ENCODE measurements around the gene DMRTC1.
"Not testable (repeated sequence)": the region's sequence is repeated elsewhere in the genome, so short reads cannot be mapped to it uniquely, and the experiment has no call there.

The DMRTC1 gene, protein sequence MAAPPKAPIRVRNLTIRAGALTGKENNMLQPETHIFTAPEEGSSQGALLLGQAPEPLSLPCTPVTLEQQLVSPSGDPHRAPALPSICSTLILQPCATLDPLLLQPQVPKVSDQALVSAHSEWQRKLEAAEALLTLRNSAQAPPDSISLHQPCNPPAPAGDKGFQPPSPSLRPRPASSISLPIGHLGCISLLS
- total RNA-seq: 0 reads per million in 17 experiments

GRCh38 chrX:72943819-72944169 is at the start of gene DMRTC1:
DMRTC1 (minus strand) TSS chrX:72943837; CDS start chrX:72875694, 68,143 bp downstream.
- not testable (repeated sequence) for DNase-seq

- not testable (repeated sequence) for DNase-seq
These were observed 37.3 kb upstream of the DMRTC1 start for GRCh38 chrX:72980894-72981469.

- not testable (repeated sequence) for DNase-seq
These were observed 31.2 kb upstream of the DMRTC1 start for GRCh38 chrX:72974885-72975284.

DNA sequence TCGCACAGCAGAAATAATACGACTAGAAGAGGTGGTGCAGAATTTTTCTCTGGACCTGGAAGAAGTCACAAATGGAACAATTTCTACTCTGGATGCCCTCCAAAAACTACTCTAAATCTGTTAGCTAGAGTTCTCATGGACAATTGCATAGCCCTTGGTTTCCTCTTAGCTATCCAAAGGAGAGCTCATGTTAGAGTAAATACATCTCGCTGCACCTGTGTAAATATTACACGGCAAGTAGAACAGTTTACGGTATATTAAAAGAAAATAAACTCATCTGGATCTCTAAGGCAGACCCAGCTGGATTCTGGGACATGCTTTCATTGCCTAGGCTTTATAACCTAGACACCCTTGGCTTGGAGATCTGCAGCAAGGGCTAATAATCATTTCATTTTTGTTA is 28.2 kb upstream of the DMRTC1 start:
- DNase-seq: not testable (repeated sequence)

DNA sequence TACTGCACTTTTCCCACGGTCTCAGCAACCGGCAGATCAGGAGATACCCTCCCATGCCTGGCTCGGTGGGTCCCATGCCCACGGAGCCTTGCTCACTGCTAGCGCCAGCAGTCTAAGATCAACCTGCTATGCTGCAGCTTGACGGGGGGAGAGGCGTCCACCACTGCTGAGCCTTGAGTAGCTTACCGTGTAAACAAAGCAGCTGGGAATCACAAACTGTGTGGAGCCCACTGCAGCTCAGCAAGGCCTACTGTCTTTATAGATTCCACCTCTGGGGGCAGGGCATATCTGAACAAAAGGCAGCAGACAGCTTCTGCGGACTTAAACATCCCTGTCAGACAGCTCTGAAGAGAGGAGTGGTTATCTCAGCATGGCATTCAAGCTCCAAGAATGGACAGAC is 16.3 kb upstream of the DMRTC1 start:
- DNase-seq: not testable (repeated sequence)

GRCh38 chrX:72943035-72943818 is 410 bp downstream of the DMRTC1 start:
- DNase-seq: not testable (repeated sequence)

GRCh38 chrX:72942272-72942671 is 1.4 kb downstream of the DMRTC1 start:
- DNase-seq: not testable (repeated sequence)

GRCh38 chrX:72937906-72938305 is 5.7 kb downstream of the DMRTC1 start, which contains the start of gene FAM236A:
FAM236A (plus strand) TSS chrX:72938206; CDS start chrX:72938263, 57 bp downstream.
- not testable (repeated sequence) for DNase-seq

GRCh38 chrX:72936882-72937455 is 6.7 kb downstream of the DMRTC1 start:
- DNase-seq: not testable (repeated sequence)

GRCh38 chrX:72936455-72936854 is 7.2 kb downstream of the DMRTC1 start:
- not testable (repeated sequence) for DNase-seq

DNA sequence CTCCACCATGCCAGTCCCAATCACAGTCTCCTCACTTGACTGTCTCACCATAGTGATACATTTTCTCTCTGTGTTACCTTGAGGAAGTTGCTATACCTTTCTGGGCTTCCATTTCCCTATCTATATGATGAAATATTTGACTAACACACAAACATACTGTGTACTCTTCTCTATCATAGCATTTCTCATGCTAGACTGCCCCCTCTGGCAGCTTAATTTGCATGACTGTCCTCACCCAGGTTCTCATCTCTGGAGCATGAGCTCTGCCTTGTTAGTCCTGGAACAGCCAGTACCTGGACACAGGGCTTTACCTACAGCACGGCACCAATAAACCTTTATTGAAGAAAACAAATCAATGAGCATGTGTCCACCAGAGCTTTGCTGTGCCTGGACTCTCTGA is 11.4 kb downstream of the DMRTC1 start:
- not testable (repeated sequence) for DNase-seq

- DNase-seq: not testable (repeated sequence)
These were observed 27.5 kb downstream of the DMRTC1 start for GRCh38 chrX:72916096-72916495.

GRCh38 chrX:72912315-72912714 is 31.3 kb downstream of the DMRTC1 start, which contains the start of gene FAM236C:
FAM236C (plus strand) TSS chrX:72912615; CDS start chrX:72912715, 100 bp downstream.
- not testable (repeated sequence) for DNase-seq

DNA sequence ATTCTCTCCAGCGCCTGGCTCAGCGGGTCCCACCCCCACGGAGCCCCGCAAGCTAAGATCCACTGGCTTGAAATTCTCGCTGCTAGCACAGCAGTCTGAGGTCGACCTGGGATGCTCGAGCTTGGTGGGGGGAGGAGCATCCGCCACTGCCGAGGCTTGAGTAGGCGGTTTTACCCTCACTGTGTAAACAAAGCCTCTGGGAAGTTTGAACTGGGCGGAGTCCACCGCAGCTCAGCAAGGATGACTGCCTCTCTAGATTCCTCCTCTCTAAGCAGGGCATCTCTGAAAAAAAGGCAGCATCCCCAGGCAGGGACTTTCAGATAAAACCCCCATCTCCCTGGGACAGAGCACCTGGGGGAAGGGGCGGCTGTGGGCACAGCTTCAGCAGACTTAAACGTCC is 53.9 kb downstream of the DMRTC1 start:
- not testable (repeated sequence) for DNase-seq

- not testable (repeated sequence) for DNase-seq
These were observed 60.7 kb downstream of the DMRTC1 start for GRCh38 chrX:72882898-72883297.

- not testable (repeated sequence) for DNase-seq
These were observed 106.1 kb downstream of the DMRTC1 start for GRCh38 chrX:72837532-72837931.

GRCh38 chrX:72830701-72831100 is 112.9 kb downstream of the DMRTC1 start:
- DNase-seq: not testable (repeated sequence)

All from suppressor macrophage (primary cell).